Fibroblast of upper back skin (primary cell): ENCODE results near the gene ADNP.
"Not testable (repeated sequence)": the region's sequence is repeated elsewhere in the genome, so short reads cannot be mapped to it uniquely, and the experiment has no call there.

Experiments
- DNase-seq: peaks from one replicate; pipeline ENCODE4 v3.0.0-alpha.2; 2013

The ADNP gene

DNA sequence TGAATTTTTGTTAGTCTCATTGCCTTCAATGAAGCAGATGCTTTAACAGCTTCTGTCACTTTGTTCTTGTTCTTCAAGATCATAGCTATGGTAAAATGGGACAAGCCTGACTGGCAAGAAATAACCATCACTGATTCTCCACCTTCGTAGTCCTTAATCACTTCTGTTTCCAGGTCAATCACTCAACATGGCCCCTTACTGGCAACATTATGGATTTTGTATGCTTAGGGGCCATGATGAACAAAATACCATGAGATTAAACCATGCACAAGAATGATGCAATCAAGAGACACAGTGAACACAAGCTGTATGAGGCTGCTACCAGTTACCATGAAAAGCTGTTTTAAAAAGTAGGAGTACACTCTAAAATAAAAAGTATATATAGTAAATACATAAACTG is 32.8 kb downstream of the ADNP start:
- DNase-seq, result peak; percentile 54

DNA sequence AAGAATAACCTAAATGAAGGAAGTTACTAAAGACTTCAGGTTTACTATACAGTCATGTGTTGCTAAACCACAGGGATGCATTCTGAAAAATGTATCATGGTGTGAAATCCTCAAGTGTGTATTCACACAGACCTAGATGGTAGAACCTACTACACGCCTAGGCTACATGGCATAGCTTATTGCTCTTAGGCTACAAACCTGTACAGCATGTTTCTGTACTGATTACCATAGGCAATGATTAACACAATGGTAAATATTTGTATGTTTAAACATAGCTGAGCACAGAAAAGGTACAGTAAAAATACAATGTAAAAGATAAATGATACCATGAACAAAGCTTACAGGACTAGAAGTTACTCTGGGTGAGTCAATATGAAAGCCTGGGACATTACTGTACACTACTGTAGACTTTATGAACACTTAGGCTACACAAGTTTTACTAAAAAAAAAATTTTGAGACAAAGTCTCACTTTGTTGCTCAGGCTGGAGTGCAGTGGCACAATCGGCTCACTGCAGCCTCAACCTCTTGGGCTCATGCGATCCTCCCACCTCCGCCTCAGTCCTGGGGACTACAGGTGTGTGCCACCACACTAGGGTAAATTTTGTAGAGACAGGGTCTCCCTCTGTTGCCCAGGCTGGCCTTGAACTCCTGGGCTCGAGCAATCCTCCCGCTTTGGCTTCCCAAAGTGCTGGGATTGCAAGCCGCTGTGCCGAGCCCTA is 36.0 kb downstream of the ADNP start:
- DNase-seq, result no peak

DNA sequence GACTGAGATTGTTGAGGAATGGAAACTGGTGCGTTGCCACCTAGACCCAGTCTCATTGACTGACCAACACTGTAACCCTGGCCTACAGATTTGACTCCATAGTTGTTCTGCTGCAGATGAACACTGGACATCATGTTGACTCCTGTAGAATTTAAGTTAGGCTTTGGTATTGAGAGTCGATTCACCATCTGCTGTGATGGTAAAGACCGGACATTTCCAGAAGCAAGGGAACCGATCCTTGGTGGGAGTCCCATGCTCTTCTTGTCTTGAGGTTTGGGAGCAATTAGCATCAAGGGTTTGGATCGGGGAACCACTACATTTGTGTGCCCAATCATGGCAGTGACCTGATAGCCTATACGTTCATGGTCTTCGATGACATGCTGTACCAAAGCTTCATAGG is 37.6 kb downstream of the ADNP start:
- no peak for DNase-seq

- DNase-seq, result no peak
Observed at GRCh38 chr20:50892394-50892793, 38.8 kb downstream of the ADNP start.

GRCh38 chr20:50891138-50891537 is 40.1 kb downstream of the ADNP start:
- DNase-seq, result no peak

GRCh38 chr20:50887576-50887975 is 43.7 kb downstream of the ADNP start:
- DNase-seq, result no peak

GRCh38 chr20:50886184-50886790 is 45.0 kb downstream of the ADNP start:
- DNase-seq, result no peak

DNA sequence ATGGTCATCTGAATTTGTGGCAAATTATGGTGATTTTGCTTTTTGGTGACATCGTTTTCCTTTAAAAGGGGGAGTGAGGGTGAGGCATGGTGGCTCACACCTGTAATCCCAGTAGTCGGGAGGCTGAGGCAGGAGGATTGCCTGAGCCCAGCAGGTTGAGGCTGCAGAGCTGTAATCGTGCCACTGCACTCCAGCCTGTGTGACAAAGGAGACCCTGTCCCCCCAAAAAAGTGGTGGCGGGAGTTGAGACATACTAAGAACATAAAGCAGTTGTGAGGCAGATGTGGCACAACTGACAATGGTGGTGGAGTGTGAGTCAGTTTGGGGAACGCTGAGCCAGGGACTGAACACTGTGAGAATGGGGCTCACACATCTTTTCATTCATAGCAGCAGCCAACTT is 45.5 kb downstream of the ADNP start:
- DNase-seq, result no peak

GRCh38 chr20:50885068-50885467 is 46.2 kb downstream of the ADNP start:
- DNase-seq, result no peak

GRCh38 chr20:50883856-50884255 is 47.4 kb downstream of the ADNP start:
- DNase-seq, result no peak

- DNase-seq, result not testable (repeated sequence)
Observed at GRCh38 chr20:50881759-50882424, 49.3 kb downstream of the ADNP start.

GRCh38 chr20:50879649-50880550 is 51.3 kb downstream of the ADNP start:
- DNase-seq, result no peak

GRCh38 chr20:50877232-50877743 is 53.9 kb downstream of the ADNP start:
- no peak for DNase-seq

DNA sequence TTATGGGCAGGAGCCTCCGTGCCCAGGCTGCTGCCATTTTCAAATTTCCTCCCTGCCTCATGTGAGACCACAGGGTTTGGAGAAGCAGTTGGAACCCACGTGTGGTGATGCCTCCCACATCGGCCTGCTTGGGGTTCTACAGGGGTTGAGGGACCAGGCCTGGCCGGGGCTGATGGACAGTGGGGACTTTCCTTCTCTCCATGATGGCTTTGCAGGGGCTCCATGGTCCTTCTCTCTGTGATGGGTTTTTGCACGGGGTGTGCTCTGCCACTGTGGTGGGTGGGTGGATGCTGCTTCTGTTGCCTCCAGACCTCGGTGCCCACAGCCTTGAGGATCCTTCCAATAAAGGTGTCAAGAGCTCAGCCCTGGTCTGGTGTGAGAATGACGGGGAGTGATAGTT is 54.4 kb downstream of the ADNP start:
- DNase-seq, result no peak

DNA sequence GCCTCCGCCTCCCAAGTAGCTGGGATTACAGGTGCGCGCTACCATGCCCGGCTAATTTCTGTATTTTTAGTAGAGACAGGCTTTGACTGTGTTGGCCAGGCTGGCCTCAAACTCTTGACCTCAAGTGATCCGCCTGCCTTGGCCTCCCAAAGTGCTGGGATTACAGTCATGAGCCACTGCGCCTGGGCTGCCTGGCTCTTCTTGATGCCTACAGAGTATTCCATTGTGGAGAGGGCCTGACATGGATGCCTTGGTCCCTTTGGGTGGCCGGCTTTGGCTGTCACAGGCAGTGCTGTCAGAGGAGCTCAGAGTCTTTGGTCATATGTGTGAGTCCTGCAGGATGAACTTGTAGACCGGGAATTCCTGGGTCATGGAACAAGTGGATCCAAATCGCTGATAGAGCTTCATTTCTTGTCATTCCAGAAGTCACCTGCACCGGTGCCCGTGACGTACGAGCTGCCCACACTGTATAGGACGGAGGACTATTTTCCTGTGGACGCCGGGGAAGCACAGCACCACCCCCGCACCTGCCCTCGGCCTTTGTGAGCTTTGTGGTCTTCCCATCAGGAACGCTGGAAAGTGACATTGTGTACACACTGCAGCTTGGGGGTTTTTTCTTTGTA is 55.1 kb downstream of the ADNP start:
- DNase-seq, result no peak

DNA sequence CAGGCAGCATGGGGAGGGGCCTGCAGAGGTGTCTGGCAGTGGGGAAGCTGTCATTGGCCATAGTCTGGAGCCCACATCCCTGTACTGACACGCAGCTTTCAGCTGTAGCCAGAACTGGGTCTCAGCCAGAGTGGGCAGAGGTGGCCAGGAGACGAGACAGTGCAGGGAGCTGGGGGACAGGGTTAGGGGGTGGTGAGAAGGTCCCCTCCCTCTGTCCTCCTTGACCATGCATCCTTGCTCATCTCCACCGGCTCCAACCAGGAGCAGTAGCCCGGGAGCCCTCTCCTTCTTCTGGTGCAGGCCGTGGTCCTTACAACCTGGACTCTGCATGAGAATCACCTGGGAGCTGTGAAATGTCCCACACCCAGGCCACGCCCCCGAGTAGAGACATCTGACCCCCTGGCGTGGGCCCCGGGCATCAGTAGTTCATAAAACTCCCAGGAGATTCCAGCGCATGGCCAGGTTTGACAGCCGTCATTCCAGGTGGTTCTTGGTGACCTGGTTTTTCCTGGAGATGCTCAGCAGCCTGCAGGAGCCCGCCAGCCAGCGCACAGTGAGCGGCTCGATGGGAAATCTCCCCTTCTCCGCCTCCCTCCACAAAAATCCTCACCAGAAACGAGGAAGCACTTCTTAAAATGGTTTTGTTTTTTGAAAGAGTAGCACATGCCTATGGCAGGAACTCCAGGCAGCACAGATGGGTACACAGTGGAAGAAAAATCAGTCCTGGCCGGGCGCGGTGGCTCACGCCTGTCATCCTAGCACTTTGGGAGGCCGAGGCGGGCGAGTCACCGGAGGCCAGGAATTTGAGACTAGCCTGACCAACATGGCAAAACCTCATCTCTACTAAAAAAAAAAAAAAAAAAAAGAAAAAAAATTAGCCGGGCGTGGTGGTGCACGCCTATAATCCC is 56.2 kb downstream of the ADNP start:
- no peak for DNase-seq

GRCh38 chr20:50874111-50874757 is 57.0 kb downstream of the ADNP start:
- no peak for DNase-seq

- no peak for DNase-seq
Observed at GRCh38 chr20:50873585-50873984, 57.7 kb downstream of the ADNP start.

DNA sequence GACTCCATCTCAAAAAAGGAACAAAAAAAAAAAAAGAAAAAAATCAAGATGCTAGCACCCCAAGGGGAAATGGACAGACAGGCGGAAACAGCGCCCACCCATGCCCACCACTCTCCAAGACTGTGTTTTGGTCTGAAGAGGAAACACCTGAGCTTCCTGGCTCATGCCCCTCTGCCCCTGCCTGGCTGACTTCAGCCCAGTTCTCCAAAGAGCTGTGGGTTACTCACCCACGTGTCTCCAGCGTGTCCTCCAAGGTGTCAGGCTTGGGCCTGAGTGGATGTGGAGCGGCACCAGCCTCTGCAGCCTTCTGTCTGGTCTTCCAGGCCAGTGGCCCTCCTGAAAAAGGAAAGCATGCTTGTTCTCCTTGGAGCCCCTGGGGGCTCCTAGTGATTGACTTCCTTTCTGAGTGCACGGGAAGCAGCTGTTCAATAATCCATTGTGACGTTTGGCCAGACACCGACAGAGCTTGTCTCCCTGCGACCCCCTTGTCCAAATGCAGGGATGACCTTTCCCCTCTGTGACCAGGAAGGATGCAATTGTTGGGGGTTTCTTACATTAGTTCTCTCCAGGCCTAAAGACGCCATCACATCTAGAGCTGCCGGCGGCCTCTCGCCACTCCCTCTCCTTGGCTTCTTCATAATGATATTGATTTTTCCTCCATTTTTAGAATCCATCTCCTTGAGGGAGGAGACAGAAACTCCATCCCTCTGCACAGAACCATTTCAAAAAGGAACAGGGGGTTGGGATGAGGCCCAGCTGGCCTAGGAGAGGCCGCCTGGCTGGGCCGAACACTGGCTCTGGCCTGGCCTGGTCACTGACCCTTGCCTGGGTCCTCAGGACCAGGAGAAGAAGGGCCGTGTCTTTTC is 58.4 kb downstream of the ADNP start:
- no peak for DNase-seq
